Measurements from ENCODE around the gene GXYLT2. TPM values are rescaled to one million over a fixed set of nuclear protein-coding genes. Genes with fewer than 3 reads are reported as not detected.

GXYLT2 gene
- total and polyA plus RNA-seq, 8 donors: 12.4 to 27.9 (median 16.7) TPM

- Histone ChIP-seq H3K9me3 (no peaks in the 10 kb centered on the region), H3K27ac (peak overlapping the region in 1 of 2 donors; percentile 64), H3K4me1 (peaks cover 0 to 4% of the 10 kb centered on the region in 2 donors), H3K4me3 (no peak overlapping the region), H3K27me3 (no peaks in the 10 kb centered on the region), H3K36me3 (no peaks in the 10 kb centered on the region)
- TF ChIP-seq CTCF (IDR thresholded peaks at IDR 0.05): peak in 1 of 2 donors; percentile 23
- DNase-seq: no peak
- intact Hi-C loops (cut with DNase I): no loop called here
- ATAC-seq: no peak
These were observed 89.4 kb downstream of the GXYLT2 start for GRCh38 chr3:72977060-72977808.

- Histone ChIP-seq H3K4me1 (peaks cover 0 to 9% of the 10 kb centered on the region in 2 donors), H3K4me3 (no peak overlapping the region), H3K9me3 (peaks cover 0 to 12% of the 10 kb centered on the region in 2 donors), H3K36me3 (no peaks in the 10 kb centered on the region), H3K27me3 (no peaks in the 10 kb centered on the region), H3K27ac (peak overlapping the region in 1 of 2 donors; percentile 77)
- TF ChIP-seq CTCF (IDR thresholded peaks at IDR 0.05): no peak
- intact Hi-C loops (cut with DNase I): no loop called here
- no peak for DNase-seq
- no peak for ATAC-seq
These were observed 94.9 kb downstream of the GXYLT2 start for GRCh38 chr3:72982609-72983366.

GRCh38 chr3:72985576-72985975 is 97.7 kb downstream of the GXYLT2 start:
- DNase-seq (no peak), ATAC-seq (no peak)
- no peaks in the 10 kb centered on the region for H3K36me3 ChIP-seq
- no peak overlapping the region for H3K4me3 ChIP-seq
- H3K4me1 ChIP-seq: peaks cover 0 to 9% of the 10 kb centered on the region in 2 donors
- TF ChIP-seq CTCF (IDR thresholded peaks at IDR 0.05): no peak
- intact Hi-C loops (cut with DNase I): no loop called here
- H3K9me3 ChIP-seq: peaks cover 0 to 12% of the 10 kb centered on the region in 2 donors
- H3K27ac ChIP-seq: no peak overlapping the region
- no peaks in the 10 kb centered on the region for H3K27me3 ChIP-seq

- intact Hi-C loops (cut with DNase I): no loop called here
- TF ChIP-seq CTCF (IDR thresholded peaks at IDR 0.05): no peak
- DNase-seq: no peak
These were observed 103.0 kb downstream of the GXYLT2 start for GRCh38 chr3:72990701-72991395.

GRCh38 chr3:72991522-72991921 is 103.7 kb downstream of the GXYLT2 start:
- Histone ChIP-seq H3K4me3 (no peak overlapping the region), H3K27ac (no peak overlapping the region), H3K27me3 (no peaks in the 10 kb centered on the region), H3K4me1 (peaks cover 0 to 6% of the 10 kb centered on the region in 2 donors), H3K36me3 (no peaks in the 10 kb centered on the region), H3K9me3 (no peaks in the 10 kb centered on the region)
- intact Hi-C loops (cut with DNase I): no loop called here
- no peak for TF ChIP-seq CTCF (IDR thresholded peaks at IDR 0.05)
- DNase-seq (no peak), ATAC-seq (no peak)

More at GRCh38 chr3:72990701-72991395, 103.0 kb downstream of the GXYLT2 start:
- Histone ChIP-seq H3K4me1 (no peaks in the 10 kb centered on the region), H3K4me3 (no peak overlapping the region), H3K27ac (no peak overlapping the region), H3K9me3 (peaks cover 0 to under 1% of the 10 kb centered on the region in 2 donors), H3K27me3 (no peaks in the 10 kb centered on the region), H3K36me3 (no peaks in the 10 kb centered on the region)
- ATAC-seq: no peak
